GM23338 (cell line): ENCODE measurements around the gene DCAF4. TPM values are rescaled to one million over a fixed set of nuclear protein-coding genes. Genes with fewer than 3 reads are reported as not detected.

ENCODE experiments used
- ATAC-seq: fragments of 200-7000 bp; cut with Tn5 transposase; 3 replicates; pipeline ENCODE4 v1.9.1; 2020
- DNase-seq: peaks from one replicate; pipeline ENCODE4 v3.0.0-alpha.2; 2015; ENCODE audit warnings: low spot score
- H2AFZ ChIP-seq: fragments of 200-600 bp; sonication (generic); 2 replicates; pipeline ENCODE4 v1.8.0; 2016; ENCODE audit warnings: antibody characterized with exemption, mild to moderate bottlenecking, moderate library complexity
- H3F3A ChIP-seq: fragments of 200-600 bp; sonication (generic); replicated peaks from 2 replicates; pipeline ENCODE4 v1.8.0; 2017; ENCODE audit warnings: antibody characterized with exemption, mixed run types, low read depth
- H3K27ac ChIP-seq: fragments of 200-600 bp; sonication (generic); 2 replicates; pipeline ENCODE4 v1.6.1; 2016; ENCODE audit warnings: low read depth
- H3K27me3 ChIP-seq: fragments of 200-600 bp; sonication (generic); 2 replicates; pipeline ENCODE4 v1.8.0; 2016; ENCODE audit warnings: mild to moderate bottlenecking, mixed run types, moderate library complexity; ENCODE audit not compliant: insufficient read depth
- H3K36me3 ChIP-seq: fragments of 200-600 bp; sonication (generic); 2 replicates; pipeline ENCODE4 v1.8.0; 2016; ENCODE audit warnings: mild to moderate bottlenecking; ENCODE audit not compliant: insufficient read depth
- H3K4me1 ChIP-seq: fragments of 200-600 bp; sonication (generic); 2 replicates; pipeline ENCODE4 v1.8.0; 2016; ENCODE audit warnings: mild to moderate bottlenecking, moderate library complexity; ENCODE audit not compliant: insufficient read depth
- H3K4me2 ChIP-seq: fragments of 200-600 bp; sonication (generic); 2 replicates; pipeline ENCODE4 v1.7.1; 2017; ENCODE audit warnings: mixed run types
- H3K4me3 ChIP-seq: fragments of 200-600 bp; sonication (generic); 2 replicates; pipeline ENCODE4 v1.6.1; 2016; ENCODE audit warnings: mixed run types
- H3K79me2 ChIP-seq: fragments of 200-600 bp; sonication (generic); replicated peaks from 2 replicates; pipeline ENCODE4 v1.8.0; 2017; ENCODE audit warnings: mild to moderate bottlenecking; ENCODE audit not compliant: insufficient read depth
- H3K9me2 ChIP-seq: fragments of 200-600 bp; sonication (generic); 2 replicates; pipeline ENCODE4 v1.8.0; 2017; ENCODE audit not compliant: insufficient read depth
- H4K20me1 ChIP-seq: fragments of 200-600 bp; sonication (generic); replicated peaks from 2 replicates; pipeline ENCODE4 v1.8.0; 2017; ENCODE audit warnings: mild to moderate bottlenecking; ENCODE audit not compliant: insufficient read depth
- H3K27ac Mint-ChIP-seq: 2 replicates; pipeline ENCODE4 v1.8.0; 2020; ENCODE audit warnings: inconsistent platforms, mild to moderate bottlenecking, moderate library complexity, mixed read lengths
- H3K27me3 Mint-ChIP-seq: 3 replicates; pipeline ENCODE4 v1.8.0; 2022; ENCODE audit warnings: low read depth, mild to moderate bottlenecking, moderate library complexity, mixed read lengths, inconsistent platforms; ENCODE audit not compliant: insufficient read depth, poor library complexity
- H3K36me3 Mint-ChIP-seq: 3 replicates; pipeline ENCODE4 v1.8.0; 2021; ENCODE audit warnings: low read depth, mild to moderate bottlenecking, inconsistent platforms, moderate library complexity, mixed read lengths
- H3K4me1 Mint-ChIP-seq: 3 replicates; pipeline ENCODE4 v1.8.0; 2020; ENCODE audit warnings: mild to moderate bottlenecking, inconsistent platforms, mixed read lengths
- H3K4me3 Mint-ChIP-seq: 3 replicates; pipeline ENCODE4 v1.8.0; 2021; ENCODE audit warnings: moderate library complexity, mild to moderate bottlenecking, inconsistent platforms, mixed read lengths
- H3K9me3 Mint-ChIP-seq: 3 replicates; pipeline ENCODE4 v1.8.0; 2020; ENCODE audit warnings: moderate library complexity, mild to moderate bottlenecking, inconsistent platforms, mixed read lengths
- EZH2 ChIP-seq: fragments of 200-600 bp; sonication (generic); IDR thresholded peaks from one replicate; pipeline ENCODE4 v1.8.0; 2017; ENCODE audit warnings: antibody characterized with exemption, mild to moderate bottlenecking, low read depth; ENCODE audit not compliant: unreplicated experiment
- JUNB ChIP-seq: IDR thresholded peaks from one replicate; pipeline ENCODE4 v1.6.1; 2016; ENCODE audit warnings: antibody characterized with exemption; ENCODE audit not compliant: unreplicated experiment
- NANOG ChIP-seq: IDR thresholded peaks from 2 replicates; pipeline ENCODE4 v1.6.1; 2016; ENCODE audit warnings: antibody characterized with exemption, borderline replicate concordance
- POLR2AphosphoS5 ChIP-seq: IDR thresholded peaks from 2 replicates; pipeline ENCODE4 v1.6.1; 2016; ENCODE audit warnings: antibody characterized with exemption, low read depth
- ZNF331 ChIP-seq: fragments of 250-450 bp; sonication (Bioruptor Pico); IDR thresholded peaks from 2 replicates; pipeline ENCODE4 v1.5.0; 2020; ENCODE audit warnings: low read depth, mild to moderate bottlenecking, moderate library complexity
- polyA plus RNA-seq: library from polyadenylated mRNA; unstranded; fragments of >200 nt; fragmentation: Nextera tagmentation; extraction: Ambion mirVana; gene quantifications from 2 replicates; pipeline ENCODE4 v1.2.1, GENCODE V29; 2016
- total RNA-seq: library from RNA; depleted of rRNA; stranded (reverse); fragments of >200 nt; shearing (Covaris generic); gene quantifications from 2 replicates; pipeline ENCODE4 v1.2.3, GENCODE V29; 2014
- TF ChIP-seq, protein P1 (sequence below): IDR thresholded peaks from one replicate; pipeline ENCODE4 v1.6.1; 2018; ENCODE audit warnings: antibody characterized with exemption; ENCODE audit not compliant: unreplicated experiment
- TF ChIP-seq, protein P2 (sequence below): IDR thresholded peaks from 2 replicates; pipeline ENCODE4 v1.6.1; 2016; ENCODE audit warnings: antibody characterized with exemption

The DCAF4 gene
- total and polyA plus RNA-seq, 2 experiments from 2014 or later, result 17.5 to 39.3 TPM

DNA sequence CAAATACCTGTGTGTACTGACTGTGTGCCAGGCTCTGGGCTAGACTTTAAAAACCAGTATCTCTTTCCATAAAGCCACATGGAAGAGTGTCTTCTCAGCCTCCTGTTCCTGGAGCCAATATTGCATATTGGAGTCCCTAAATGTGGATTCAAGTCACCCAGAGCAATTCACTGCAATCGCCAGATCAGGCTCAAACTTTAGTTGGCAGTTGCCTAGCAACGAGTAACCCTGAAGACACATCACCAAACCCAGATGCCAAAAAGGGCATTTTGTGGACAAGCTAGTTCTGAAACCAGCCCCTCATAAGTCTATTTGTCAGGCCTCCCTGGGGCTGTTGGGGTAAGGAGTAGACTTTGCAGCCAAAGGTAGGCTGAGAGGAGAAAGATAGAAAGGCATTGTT is 46.1 kb upstream of the DCAF4 start:
- H2AFZ ChIP-seq, result no peak overlapping the region
- H3K4me1 ChIP-seq, result peaks cover 22% of the 10 kb centered on the region; the same call in 1 of the 2 replicates
- no peaks in the 10 kb centered on the region for H3K79me2 ChIP-seq
- TF ChIP-seq, protein P1, sequence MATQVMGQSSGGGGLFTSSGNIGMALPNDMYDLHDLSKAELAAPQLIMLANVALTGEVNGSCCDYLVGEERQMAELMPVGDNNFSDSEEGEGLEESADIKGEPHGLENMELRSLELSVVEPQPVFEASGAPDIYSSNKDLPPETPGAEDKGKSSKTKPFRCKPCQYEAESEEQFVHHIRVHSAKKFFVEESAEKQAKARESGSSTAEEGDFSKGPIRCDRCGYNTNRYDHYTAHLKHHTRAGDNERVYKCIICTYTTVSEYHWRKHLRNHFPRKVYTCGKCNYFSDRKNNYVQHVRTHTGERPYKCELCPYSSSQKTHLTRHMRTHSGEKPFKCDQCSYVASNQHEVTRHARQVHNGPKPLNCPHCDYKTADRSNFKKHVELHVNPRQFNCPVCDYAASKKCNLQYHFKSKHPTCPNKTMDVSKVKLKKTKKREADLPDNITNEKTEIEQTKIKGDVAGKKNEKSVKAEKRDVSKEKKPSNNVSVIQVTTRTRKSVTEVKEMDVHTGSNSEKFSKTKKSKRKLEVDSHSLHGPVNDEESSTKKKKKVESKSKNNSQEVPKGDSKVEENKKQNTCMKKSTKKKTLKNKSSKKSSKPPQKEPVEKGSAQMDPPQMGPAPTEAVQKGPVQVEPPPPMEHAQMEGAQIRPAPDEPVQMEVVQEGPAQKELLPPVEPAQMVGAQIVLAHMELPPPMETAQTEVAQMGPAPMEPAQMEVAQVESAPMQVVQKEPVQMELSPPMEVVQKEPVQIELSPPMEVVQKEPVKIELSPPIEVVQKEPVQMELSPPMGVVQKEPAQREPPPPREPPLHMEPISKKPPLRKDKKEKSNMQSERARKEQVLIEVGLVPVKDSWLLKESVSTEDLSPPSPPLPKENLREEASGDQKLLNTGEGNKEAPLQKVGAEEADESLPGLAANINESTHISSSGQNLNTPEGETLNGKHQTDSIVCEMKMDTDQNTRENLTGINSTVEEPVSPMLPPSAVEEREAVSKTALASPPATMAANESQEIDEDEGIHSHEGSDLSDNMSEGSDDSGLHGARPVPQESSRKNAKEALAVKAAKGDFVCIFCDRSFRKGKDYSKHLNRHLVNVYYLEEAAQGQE, result no peak
- TF ChIP-seq POLR2AphosphoS5 (no peak), NANOG (no peak), ZNF331 (no peak), EZH2 (no peak), JUNB (no peak)
- TF ChIP-seq, protein P2, sequence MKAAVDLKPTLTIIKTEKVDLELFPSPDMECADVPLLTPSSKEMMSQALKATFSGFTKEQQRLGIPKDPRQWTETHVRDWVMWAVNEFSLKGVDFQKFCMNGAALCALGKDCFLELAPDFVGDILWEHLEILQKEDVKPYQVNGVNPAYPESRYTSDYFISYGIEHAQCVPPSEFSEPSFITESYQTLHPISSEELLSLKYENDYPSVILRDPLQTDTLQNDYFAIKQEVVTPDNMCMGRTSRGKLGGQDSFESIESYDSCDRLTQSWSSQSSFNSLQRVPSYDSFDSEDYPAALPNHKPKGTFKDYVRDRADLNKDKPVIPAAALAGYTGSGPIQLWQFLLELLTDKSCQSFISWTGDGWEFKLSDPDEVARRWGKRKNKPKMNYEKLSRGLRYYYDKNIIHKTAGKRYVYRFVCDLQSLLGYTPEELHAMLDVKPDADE, result no peak
- H3F3A ChIP-seq, result no peaks in the 10 kb centered on the region
- no peaks in the 10 kb centered on the region for H3K36me3 ChIP-seq
- H3K9me2 ChIP-seq, result 0 out of 2 replicates have a peak, but pooled peaks cover 4% of the 10 kb centered on the region
- no peak overlapping the region for H3K4me2 ChIP-seq
- Mint-ChIP-seq H3K36me3 (no peaks in the 10 kb centered on the region), H3K4me1 (peaks cover 22% of the 10 kb centered on the region), H3K27ac (no peak overlapping the region), H3K27me3 (peaks cover 11% of the 10 kb centered on the region), H3K9me3 (no peaks in the 10 kb centered on the region), H3K4me3 (no peak overlapping the region)
- H3K4me3 ChIP-seq, result no peak overlapping the region
- DNase-seq (no peak), ATAC-seq (no peak)
- H3K27me3 ChIP-seq, result no peaks in the 10 kb centered on the region
- no peaks in the 10 kb centered on the region for H4K20me1 ChIP-seq
- H3K27ac ChIP-seq, result no peak overlapping the region

- H3K4me3 Mint-ChIP-seq, result no peak overlapping the region
- no peak overlapping the region; the same call in 1 of the 2 replicates for H2AFZ ChIP-seq
- no peak for DNase-seq
- H3K36me3 ChIP-seq, result no peaks in the 10 kb centered on the region
- no peak overlapping the region for H3K27ac Mint-ChIP-seq
- H3K4me1 ChIP-seq, result peaks cover 22% of the 10 kb centered on the region; the same call in 1 of the 2 replicates
- 0 out of 2 replicates have a peak, but pooled peaks cover 6% of the 10 kb centered on the region for H3K9me2 ChIP-seq
- no peaks in the 10 kb centered on the region for H3K27me3 ChIP-seq
- no peak overlapping the region for H3K4me2 ChIP-seq
- no peaks in the 10 kb centered on the region for H3K79me2 ChIP-seq
- H4K20me1 ChIP-seq, result no peaks in the 10 kb centered on the region
- H3K27me3 Mint-ChIP-seq, result peaks cover 11% of the 10 kb centered on the region
- H3K36me3 Mint-ChIP-seq, result peaks cover 2% of the 10 kb centered on the region; the same call in 1 of the 3 replicates
- H3K4me1 Mint-ChIP-seq, result peaks cover 20% of the 10 kb centered on the region
- no peak for ATAC-seq
- H3K9me3 Mint-ChIP-seq, result 0 out of 3 replicates have a peak, but pooled peaks cover 1% of the 10 kb centered on the region
- no peaks in the 10 kb centered on the region for H3F3A ChIP-seq
- H3K27ac ChIP-seq, result no peak overlapping the region
- H3K4me3 ChIP-seq, result no peak overlapping the region
- TF ChIP-seq, protein P1, result no peak
- TF ChIP-seq EZH2 (no peak), JUNB (no peak)
These were observed 45.4 kb upstream of the DCAF4 start for GRCh38 chr14:72880820-72881219.
